HuH-7 (cell line): ENCODE results near the gene NUCB1.
A peak's percentile ranks its signal among the peaks of the same experiment; 100 is the strongest.
"Not testable (repeated sequence)": the region's sequence is repeated elsewhere in the genome, so short reads cannot be mapped to it uniquely, and the experiment has no call there.

Source experiments
- DNase-seq: peaks from one replicate; pipeline ENCODE4 v3.0.0; 2011; ENCODE audit warnings: low spot score

NUCB1 gene

GRCh38 chr19:48874303-48875135 is 25.6 kb upstream of the NUCB1 start:
- DNase-seq: no peak

- not testable (repeated sequence) for DNase-seq
Observed at GRCh38 chr19:48876043-48876981, 23.8 kb upstream of the NUCB1 start.

GRCh38 chr19:48877855-48878195 is 22.3 kb upstream of the NUCB1 start:
- no peak for DNase-seq

GRCh38 chr19:48878196-48879024 is 21.7 kb upstream of the NUCB1 start:
- DNase-seq: no peak

- DNase-seq: no peak
Observed at GRCh38 chr19:48879025-48879637, 21.0 kb upstream of the NUCB1 start.

- not testable (repeated sequence) for DNase-seq
Observed at GRCh38 chr19:48879696-48880095, 20.4 kb upstream of the NUCB1 start.

- DNase-seq: no peak
Observed at GRCh38 chr19:48881741-48882657, 18.1 kb upstream of the NUCB1 start.

- no peak for DNase-seq
Observed at GRCh38 chr19:48883726-48884125, 16.4 kb upstream of the NUCB1 start.

GRCh38 chr19:48887861-48888612 is 12.1 kb upstream of the NUCB1 start:
- no peak for DNase-seq

GRCh38 chr19:48889496-48889895 is 10.6 kb upstream of the NUCB1 start:
- DNase-seq: not testable (repeated sequence)

- no peak for DNase-seq
Observed at GRCh38 chr19:48890551-48890950, 9.6 kb upstream of the NUCB1 start.

GRCh38 chr19:48895226-48895625 is 4.9 kb upstream of the NUCB1 start:
- DNase-seq: no peak

GRCh38 chr19:48896191-48896720 is 3.9 kb upstream of the NUCB1 start:
- no peak for DNase-seq

GRCh38 chr19:48897181-48897580 is 2.9 kb upstream of the NUCB1 start:
- no peak for DNase-seq

- not testable (repeated sequence) for DNase-seq
Observed at GRCh38 chr19:48899386-48899749, 744 bp upstream of the NUCB1 start.

- DNase-seq: peak; percentile 55
Observed at GRCh38 chr19:48900477-48901406, 630 bp downstream of the NUCB1 start.

- DNase-seq: not testable (repeated sequence)
Observed at GRCh38 chr19:48902291-48902690, 2.2 kb downstream of the NUCB1 start.

- DNase-seq: not testable (repeated sequence)
Observed at GRCh38 chr19:48903788-48904187, 3.7 kb downstream of the NUCB1 start.
